NK-92 (cell line): Measurements from ENCODE around the gene TMEM86A.

Experiments used
- DNase-seq: peaks from one replicate; lab custom pipeline; 2025; ENCODE audit not compliant: unreplicated experiment; lab: John Stamatoyannopoulos, UW

TMEM86A gene

DNA sequence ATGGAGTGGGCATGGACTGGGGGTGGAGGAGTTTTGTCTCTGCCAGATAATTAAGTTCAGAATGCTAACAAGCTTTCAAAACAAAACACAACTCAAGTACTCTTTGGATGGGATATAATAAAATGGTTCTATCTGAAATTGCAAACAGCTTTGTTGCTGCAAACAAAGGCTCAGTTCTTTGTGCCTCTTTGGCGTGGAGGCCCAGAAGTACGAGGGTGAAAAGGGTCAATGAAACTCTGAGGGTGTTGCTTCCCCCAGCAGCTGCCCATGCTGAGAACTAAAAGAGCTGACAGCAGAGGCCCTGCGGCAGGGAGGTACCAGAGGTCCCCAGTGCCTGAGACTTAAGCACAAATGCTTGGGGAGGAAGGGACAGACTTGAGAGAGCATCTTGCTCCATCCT, 53.9 kb downstream of the TMEM86A start:
- no peak for DNase-seq

GRCh38 chr11:18754308-18754707, 55.7 kb downstream of the TMEM86A start:
- DNase-seq = no peak
